Astrocyte (in vitro differentiated cells and primary cell): ENCODE results near the gene UBAC2. TPM values are rescaled to one million over a fixed set of nuclear protein-coding genes. Genes with fewer than 3 reads are reported as not detected.

Experiments
- DNase-seq: peaks from one replicate; pipeline ENCODE4 v3.0.0-alpha.2; 2010; ENCODE audit warnings: low read depth
- FAIRE-seq: peaks from 2 replicates; lab custom pipeline; 2011; peaks lifted over from hg19 to GRCh38; lab: Jason Lieb, UNC
- H2AFZ ChIP-seq: 2 replicates; pipeline ENCODE4 v1.6.0; 2012; ENCODE audit warnings: low read depth, low read length, inconsistent platforms
- H3K27ac ChIP-seq: 2 replicates; pipeline ENCODE4 v1.5.1; 2011; ENCODE audit warnings: low read depth, low read length, inconsistent platforms
- H3K27me3 ChIP-seq: 2 replicates; pipeline ENCODE4 v1.6.0; 2011; ENCODE audit warnings: low read length, inconsistent platforms; ENCODE audit not compliant: insufficient read depth
- H3K36me3 ChIP-seq: 2 replicates; pipeline ENCODE4 v1.5.1; 2011; ENCODE audit warnings: low read length, inconsistent platforms; ENCODE audit not compliant: insufficient read depth
- H3K4me1 ChIP-seq: 2 replicates; pipeline ENCODE4 v1.5.1; 2011; ENCODE audit warnings: low read length, inconsistent platforms; ENCODE audit not compliant: insufficient read depth
- H3K4me2 ChIP-seq: 2 replicates; pipeline ENCODE4 v1.6.0; 2012; ENCODE audit warnings: low read length, inconsistent platforms
- H3K4me3 ChIP-seq: 2 replicates; pipeline ENCODE4 v1.5.1; 2011; ENCODE audit warnings: low read depth, mild to moderate bottlenecking, low read length, inconsistent platforms; ENCODE audit not compliant: insufficient read depth
- H3K79me2 ChIP-seq: 2 replicates; pipeline ENCODE4 v1.6.0; 2012; ENCODE audit warnings: mild to moderate bottlenecking, low read length, inconsistent platforms; ENCODE audit not compliant: insufficient read depth
- H3K9ac ChIP-seq: 2 replicates; pipeline ENCODE4 v1.6.0; 2012; ENCODE audit warnings: mild to moderate bottlenecking, low read length, inconsistent platforms
- H3K9me3 ChIP-seq: 2 replicates; pipeline ENCODE4 v1.5.1; 2012; ENCODE audit warnings: low read depth, mild to moderate bottlenecking, low read length, inconsistent platforms; ENCODE audit not compliant: insufficient read depth
- H4K20me1 ChIP-seq: 2 replicates; pipeline ENCODE4 v1.6.0; 2012; ENCODE audit warnings: low read length, inconsistent platforms; ENCODE audit not compliant: insufficient read depth
- H3K27ac Mint-ChIP-seq: one replicate; pipeline ENCODE4 v1.8.0; 2021; ENCODE audit warnings: mild to moderate bottlenecking, mixed read lengths; ENCODE audit not compliant: unreplicated experiment
- H3K27me3 Mint-ChIP-seq: one replicate; pipeline ENCODE4 v1.8.0; 2021; ENCODE audit warnings: low read depth, mixed read lengths; ENCODE audit not compliant: unreplicated experiment
- H3K36me3 Mint-ChIP-seq: one replicate; pipeline ENCODE4 v1.8.0; 2021; ENCODE audit warnings: low read depth, mixed read lengths; ENCODE audit not compliant: unreplicated experiment
- H3K4me1 Mint-ChIP-seq: one replicate; pipeline ENCODE4 v1.8.0; 2021; ENCODE audit warnings: low read depth, mixed read lengths; ENCODE audit not compliant: unreplicated experiment
- H3K4me3 Mint-ChIP-seq: one replicate; pipeline ENCODE4 v1.8.0; 2021; ENCODE audit warnings: mild to moderate bottlenecking, moderate library complexity, mixed read lengths; ENCODE audit not compliant: unreplicated experiment
- H3K9me3 Mint-ChIP-seq: one replicate; pipeline ENCODE4 v1.8.0; 2021; ENCODE audit warnings: mild to moderate bottlenecking, mixed read lengths; ENCODE audit not compliant: unreplicated experiment
- EZH2 ChIP-seq: IDR thresholded peaks from 2 replicates; pipeline ENCODE4 v1.6.1; 2012; ENCODE audit warnings: mild to moderate bottlenecking, low read length, inconsistent platforms; ENCODE audit not compliant: insufficient read depth
- total RNA-seq: library from RNA; stranded (reverse); gene quantifications from 2 replicates; pipeline ENCODE4 v1.2.1, GENCODE V29; 2021
- TF ChIP-seq, protein P1 (sequence below): IDR thresholded peaks from 2 replicates; pipeline ENCODE4 v1.5.1; 2011; ENCODE audit warnings: low read depth, mild to moderate bottlenecking, inconsistent platforms, low read length, moderate library complexity; ENCODE audit not compliant: insufficient read depth

Gene UBAC2
- total RNA-seq, 1 donor from 2014 or later = 61.0 TPM

DNA sequence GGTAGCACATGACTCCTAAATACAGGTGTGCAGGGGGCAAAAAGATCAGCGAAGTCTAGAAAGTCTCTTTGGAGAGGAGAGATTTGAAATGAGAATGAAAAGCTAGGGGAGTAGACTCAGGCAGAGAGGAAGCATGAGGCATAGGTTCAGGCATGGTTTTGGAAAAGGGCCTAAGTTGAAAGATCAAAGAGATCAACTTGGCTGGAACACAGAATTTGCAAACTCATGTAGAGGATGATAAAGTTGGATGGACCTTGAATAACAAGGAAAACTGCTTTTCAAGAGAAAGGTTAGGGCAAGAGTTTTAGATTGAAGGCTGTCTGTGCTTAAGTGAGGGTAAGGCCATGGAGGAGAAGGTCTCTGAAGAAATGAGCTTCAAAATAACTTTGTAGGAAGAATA is 47.4 kb upstream of the UBAC2 start:
- H3K4me1 Mint-ChIP-seq = peaks cover 19% of the 10 kb centered on the region
- DNase-seq (peak; percentile 51), FAIRE-seq (peak; percentile 26)
- H3K27me3 Mint-ChIP-seq = no peaks in the 10 kb centered on the region
- Histone ChIP-seq H3K4me2 (no peak overlapping the region), H3K9ac (no peak overlapping the region), H2AFZ (no peak overlapping the region), H3K4me3 (no peak overlapping the region), H3K9me3 (no peaks in the 10 kb centered on the region), H3K27me3 (no peaks in the 10 kb centered on the region), H3K27ac (no peak overlapping the region), H4K20me1 (no peaks in the 10 kb centered on the region), H3K79me2 (no peaks in the 10 kb centered on the region), H3K36me3 (no peaks in the 10 kb centered on the region), H3K4me1 (peaks cover 15% of the 10 kb centered on the region)
- H3K9me3 Mint-ChIP-seq = peaks cover 2% of the 10 kb centered on the region
- H3K4me3 Mint-ChIP-seq = no peak overlapping the region
- no peaks in the 10 kb centered on the region for H3K36me3 Mint-ChIP-seq
- H3K27ac Mint-ChIP-seq = no peak overlapping the region
- TF ChIP-seq EZH2 = no peak
- TF ChIP-seq, protein P1, sequence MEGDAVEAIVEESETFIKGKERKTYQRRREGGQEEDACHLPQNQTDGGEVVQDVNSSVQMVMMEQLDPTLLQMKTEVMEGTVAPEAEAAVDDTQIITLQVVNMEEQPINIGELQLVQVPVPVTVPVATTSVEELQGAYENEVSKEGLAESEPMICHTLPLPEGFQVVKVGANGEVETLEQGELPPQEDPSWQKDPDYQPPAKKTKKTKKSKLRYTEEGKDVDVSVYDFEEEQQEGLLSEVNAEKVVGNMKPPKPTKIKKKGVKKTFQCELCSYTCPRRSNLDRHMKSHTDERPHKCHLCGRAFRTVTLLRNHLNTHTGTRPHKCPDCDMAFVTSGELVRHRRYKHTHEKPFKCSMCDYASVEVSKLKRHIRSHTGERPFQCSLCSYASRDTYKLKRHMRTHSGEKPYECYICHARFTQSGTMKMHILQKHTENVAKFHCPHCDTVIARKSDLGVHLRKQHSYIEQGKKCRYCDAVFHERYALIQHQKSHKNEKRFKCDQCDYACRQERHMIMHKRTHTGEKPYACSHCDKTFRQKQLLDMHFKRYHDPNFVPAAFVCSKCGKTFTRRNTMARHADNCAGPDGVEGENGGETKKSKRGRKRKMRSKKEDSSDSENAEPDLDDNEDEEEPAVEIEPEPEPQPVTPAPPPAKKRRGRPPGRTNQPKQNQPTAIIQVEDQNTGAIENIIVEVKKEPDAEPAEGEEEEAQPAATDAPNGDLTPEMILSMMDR = no peak

GRCh38 chr13:99154064-99154463 is 46.6 kb upstream of the UBAC2 start:
- no peak overlapping the region for H3K4me3 ChIP-seq
- no peaks in the 10 kb centered on the region for H3K27me3 ChIP-seq
- Mint-ChIP-seq H3K27me3 (no peaks in the 10 kb centered on the region), H3K4me3 (no peak overlapping the region), H3K36me3 (no peaks in the 10 kb centered on the region), H3K9me3 (peaks cover 2% of the 10 kb centered on the region), H3K4me1 (peaks cover 21% of the 10 kb centered on the region), H3K27ac (no peak overlapping the region)
- peaks cover 15% of the 10 kb centered on the region for H3K4me1 ChIP-seq
- no peaks in the 10 kb centered on the region for H3K9me3 ChIP-seq
- H3K27ac ChIP-seq = no peak overlapping the region
- FAIRE-seq (no peak), DNase-seq (no peak)
- no peaks in the 10 kb centered on the region for H3K36me3 ChIP-seq
- no peaks in the 10 kb centered on the region for H3K79me2 ChIP-seq
- no peak overlapping the region for H3K9ac ChIP-seq
- TF ChIP-seq, protein P1 = no peak
- no peak for TF ChIP-seq EZH2
- no peaks in the 10 kb centered on the region for H4K20me1 ChIP-seq
- H3K4me2 ChIP-seq = no peak overlapping the region
- no peak overlapping the region for H2AFZ ChIP-seq

- Histone ChIP-seq H3K79me2 (no peaks in the 10 kb centered on the region), H3K9ac (no peak overlapping the region), H3K36me3 (no peaks in the 10 kb centered on the region), H3K4me1 (peaks cover 11% of the 10 kb centered on the region), H3K9me3 (no peaks in the 10 kb centered on the region), H3K27ac (no peak overlapping the region), H3K4me2 (no peak overlapping the region), H4K20me1 (no peaks in the 10 kb centered on the region), H3K4me3 (no peak overlapping the region), H3K27me3 (peaks cover 7% of the 10 kb centered on the region), H2AFZ (no peak overlapping the region)
- no peak for DNase-seq
- no peak for FAIRE-seq
- Mint-ChIP-seq H3K9me3 (no peaks in the 10 kb centered on the region), H3K27ac (peak overlapping the region; percentile 41), H3K36me3 (no peaks in the 10 kb centered on the region), H3K4me3 (no peak overlapping the region), H3K4me1 (peaks cover 15% of the 10 kb centered on the region), H3K27me3 (no peaks in the 10 kb centered on the region)
- TF ChIP-seq EZH2 = no peak
- TF ChIP-seq, protein P1 = no peak
These were observed 44.8 kb upstream of the UBAC2 start for GRCh38 chr13:99155821-99156220.
